HG03439 (cell line): ENCODE results near the gene ZCWPW1.

Experiments
- ATAC-seq: cut with Tn5 transposase; IDR thresholded peaks from one replicate; pipeline ENCODE4 v1.9.1; 2021; ENCODE audit warnings: mild to moderate bottlenecking, moderate library complexity; ENCODE audit not compliant: unreplicated experiment

The ZCWPW1 gene

GRCh38 chr7:100433592-100434296 is 5.2 kb upstream of the ZCWPW1 start:
- no peak for ATAC-seq

DNA sequence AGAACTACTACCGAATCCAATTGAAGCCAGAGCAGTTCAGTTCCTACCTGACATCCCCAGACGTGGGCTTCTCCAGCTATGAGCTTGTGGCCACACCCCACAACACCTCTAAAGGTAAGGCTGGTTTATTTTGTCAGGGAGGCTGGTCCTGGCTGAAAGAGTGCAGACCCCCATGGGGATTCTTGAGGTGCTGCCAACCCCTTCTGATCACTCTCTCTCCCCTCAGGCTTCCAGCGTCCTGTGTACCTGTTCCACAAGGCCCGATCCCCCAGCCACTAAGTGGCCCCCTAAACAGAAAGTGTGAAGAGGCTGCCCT is 4.7 kb upstream of the ZCWPW1 start:
- ATAC-seq: no peak

GRCh38 chr7:100432621-100433275 is 4.2 kb upstream of the ZCWPW1 start:
- ATAC-seq: no peak

DNA sequence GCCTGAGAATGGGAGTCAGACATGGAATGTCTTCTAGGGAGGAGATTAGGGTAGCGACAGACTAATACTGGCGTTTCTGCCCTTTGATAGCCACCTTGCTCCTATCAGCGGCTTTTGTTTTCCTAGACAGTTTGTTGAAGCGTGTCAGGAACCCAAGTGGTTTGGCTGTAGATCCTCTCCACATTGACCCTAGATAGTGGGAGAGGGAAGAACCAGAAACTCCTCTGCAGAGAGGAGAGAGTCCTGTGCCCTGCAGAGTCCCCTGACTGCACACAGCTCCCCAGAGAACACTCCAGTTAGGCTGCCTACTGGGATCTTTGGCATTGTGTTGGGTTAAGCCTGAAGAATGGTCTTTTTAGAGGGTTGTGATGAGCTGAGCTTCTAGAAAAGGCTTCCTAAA is 3.5 kb upstream of the ZCWPW1 start:
- ATAC-seq: no peak

DNA sequence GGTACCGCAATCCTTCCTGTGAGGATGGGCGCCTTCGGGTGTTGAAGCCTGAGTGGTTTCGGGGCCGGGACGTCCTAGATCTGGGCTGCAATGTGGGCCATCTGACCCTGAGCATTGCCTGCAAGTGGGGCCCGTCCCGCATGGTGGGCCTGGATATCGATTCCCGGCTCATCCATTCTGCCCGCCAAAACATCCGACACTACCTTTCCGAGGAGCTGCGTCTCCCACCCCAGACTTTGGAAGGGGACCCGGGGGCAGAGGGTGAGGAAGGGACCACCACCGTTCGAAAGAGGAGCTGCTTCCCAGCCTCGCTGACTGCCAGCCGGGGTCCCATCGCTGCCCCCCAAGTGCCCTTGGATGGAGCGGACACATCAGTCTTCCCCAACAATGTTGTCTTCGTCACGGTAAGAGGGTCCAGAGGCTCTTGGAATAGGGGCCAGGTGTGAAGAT is 2.8 kb upstream of the ZCWPW1 start:
- no peak for ATAC-seq

DNA sequence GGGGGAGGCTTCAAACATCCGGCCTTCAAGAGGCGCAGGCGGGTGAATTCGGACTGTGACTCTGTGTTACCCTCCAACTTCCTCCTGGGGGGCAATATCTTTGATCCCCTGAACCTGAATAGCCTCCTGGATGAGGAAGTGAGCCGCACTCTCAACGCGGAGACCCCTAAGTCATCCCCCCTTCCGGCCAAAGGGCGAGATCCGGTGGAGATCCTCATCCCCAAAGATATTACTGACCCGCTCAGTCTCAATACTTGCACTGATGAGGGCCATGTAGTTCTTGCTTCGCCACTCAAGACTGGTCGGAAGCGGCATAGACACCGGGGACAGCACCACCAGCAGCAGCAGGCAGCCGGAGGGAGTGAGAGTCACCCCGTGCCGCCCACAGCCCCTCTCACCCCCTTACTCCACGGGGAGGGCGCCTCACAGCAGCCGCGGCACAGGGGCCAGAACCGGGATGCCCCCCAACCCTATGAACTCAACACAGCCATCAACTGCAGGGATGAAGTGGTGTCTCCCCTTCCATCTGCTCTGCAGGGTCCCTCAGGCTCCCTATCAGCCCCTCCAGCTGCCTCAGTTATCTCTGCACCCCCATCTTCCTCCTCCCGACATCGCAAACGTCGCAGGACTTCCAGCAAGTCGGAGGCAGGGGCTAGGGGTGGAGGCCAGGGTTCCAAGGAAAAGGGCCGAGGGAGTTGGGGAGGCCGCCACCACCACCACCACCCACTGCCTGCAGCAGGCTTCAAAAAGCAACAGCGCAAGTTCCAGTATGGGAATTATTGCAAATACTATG is 2.2 kb upstream of the ZCWPW1 start:
- ATAC-seq: no peak

DNA sequence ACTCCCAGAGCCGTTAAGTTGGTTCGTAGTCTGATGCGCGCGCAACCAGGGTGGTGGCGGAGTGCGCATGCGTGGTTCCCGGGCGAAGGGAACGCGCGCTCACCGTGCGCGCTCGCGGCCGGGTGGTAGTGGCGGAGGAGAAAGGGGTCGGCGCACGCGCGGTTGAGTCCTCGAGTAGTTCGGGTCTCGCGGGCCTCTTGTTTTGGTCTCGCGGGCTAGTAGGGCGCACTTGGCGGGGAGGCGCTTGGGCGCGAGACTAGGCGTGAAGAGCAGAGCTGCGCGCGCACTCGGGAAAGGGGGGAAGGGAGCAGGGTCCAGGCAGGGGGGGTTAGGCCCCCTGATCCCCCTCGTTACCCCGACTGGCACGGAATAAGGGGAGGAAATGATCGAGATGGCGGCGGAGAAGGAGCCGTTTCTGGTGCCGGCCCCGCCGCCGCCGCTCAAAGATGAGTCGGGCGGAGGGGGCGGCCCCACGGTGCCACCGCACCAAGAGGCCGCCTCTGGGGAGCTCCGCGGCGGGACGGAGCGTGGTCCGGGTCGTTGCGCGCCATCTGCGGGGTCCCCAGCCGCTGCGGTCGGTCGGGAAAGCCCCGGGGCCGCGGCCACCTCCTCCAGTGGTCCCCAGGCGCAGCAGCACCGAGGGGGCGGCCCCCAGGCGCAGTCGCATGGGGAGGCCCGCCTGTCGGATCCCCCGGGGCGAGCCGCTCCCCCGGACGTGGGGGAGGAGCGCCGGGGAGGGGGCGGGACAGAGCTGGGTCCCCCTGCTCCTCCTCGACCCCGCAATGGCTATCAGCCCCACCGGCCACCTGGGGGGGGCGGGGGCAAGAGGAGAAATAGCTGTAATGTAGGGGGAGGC is 1.4 kb upstream of the ZCWPW1 start, which contains the start of gene MEPCE:
Gene MEPCE, plus strand, starts transcription at position 195 of the 856 bp plus-strand sequence. Its CDS starts 188 bp downstream, at position 383.
- peak; percentile 36 for ATAC-seq

DNA sequence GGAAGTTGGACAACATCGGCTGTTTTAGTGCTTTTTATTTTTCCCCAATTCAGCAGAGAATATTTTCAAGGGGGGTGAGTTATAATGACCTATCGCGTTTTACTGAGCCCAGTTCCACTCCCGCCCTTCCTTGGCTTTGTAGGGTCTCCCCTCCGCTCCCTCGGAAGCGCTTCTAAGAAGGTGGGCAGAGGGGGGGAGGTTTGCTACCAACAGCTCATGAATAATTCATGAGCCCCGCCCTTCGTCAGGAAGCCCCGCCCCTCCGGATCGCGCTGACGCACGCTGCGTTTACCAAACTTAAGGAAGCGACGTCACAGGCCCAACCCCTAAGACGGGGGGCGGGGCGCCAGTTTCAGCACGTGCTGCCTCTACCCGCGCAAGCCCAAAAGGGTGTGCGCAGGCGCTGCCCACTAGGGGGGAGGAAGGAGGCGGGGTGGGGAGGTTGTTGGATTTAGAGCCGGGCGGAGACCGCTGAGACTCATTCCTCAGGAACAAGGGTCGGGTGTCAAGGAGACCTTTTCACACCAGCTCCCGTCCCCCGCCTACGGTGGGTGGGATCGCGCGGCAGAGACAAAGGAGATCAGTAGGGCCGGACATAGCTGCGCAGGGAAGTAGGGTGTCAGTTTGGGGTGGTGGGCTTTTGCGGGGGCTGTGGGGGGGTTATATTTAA is 599 bp upstream of the ZCWPW1 start:
- peak; percentile 47 for ATAC-seq

DNA sequence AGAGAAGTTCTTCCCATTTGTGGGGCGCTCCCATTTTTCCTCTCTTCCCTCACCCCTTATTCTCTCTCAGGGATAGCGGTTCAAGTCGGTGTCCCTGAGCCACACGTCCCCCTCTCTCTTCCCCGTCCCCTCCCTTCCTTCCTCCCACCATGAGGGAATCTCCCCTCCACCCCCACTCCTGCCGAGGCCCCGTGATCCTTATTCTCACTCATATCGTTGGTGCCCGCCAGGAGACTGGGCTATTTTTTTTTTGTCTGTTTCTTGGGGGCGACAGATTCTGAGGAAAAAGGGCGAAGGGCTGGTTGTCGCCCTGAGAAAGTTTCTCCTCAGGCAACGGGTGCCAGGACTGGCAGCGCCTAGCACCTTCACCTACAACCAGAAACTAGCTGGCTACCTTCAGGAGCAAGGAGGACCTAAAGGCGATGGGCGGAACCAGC is 723 bp downstream of the ZCWPW1 start:
- no peak for ATAC-seq

- no peak for ATAC-seq
Observed at GRCh38 chr7:100426516-100426915, 2.0 kb downstream of the ZCWPW1 start.

DNA sequence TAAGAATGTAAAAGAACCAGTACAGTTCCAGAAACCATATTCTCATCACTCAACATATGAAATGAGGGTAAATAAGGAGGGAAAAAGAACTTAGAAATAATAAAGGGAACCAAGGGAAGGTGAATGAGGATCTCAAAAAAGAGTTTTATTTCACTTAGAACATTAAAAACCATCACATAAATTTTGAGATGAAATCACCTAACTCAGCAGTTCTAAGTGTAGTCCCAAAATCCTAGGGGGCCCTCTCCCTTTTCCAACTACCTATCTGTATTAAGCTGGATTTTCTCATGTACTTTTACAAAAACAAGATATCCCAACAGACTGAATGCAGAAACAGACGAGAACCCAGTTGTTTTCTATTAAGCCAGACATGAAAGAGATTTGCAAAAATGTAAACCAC is 3.2 kb downstream of the ZCWPW1 start:
- ATAC-seq: no peak

GRCh38 chr7:100423315-100423714 is 5.2 kb downstream of the ZCWPW1 start:
- no peak for ATAC-seq

GRCh38 chr7:100419660-100420226 is 8.8 kb downstream of the ZCWPW1 start:
- ATAC-seq: no peak

GRCh38 chr7:100418930-100419659 is 9.4 kb downstream of the ZCWPW1 start:
- ATAC-seq: no peak

DNA sequence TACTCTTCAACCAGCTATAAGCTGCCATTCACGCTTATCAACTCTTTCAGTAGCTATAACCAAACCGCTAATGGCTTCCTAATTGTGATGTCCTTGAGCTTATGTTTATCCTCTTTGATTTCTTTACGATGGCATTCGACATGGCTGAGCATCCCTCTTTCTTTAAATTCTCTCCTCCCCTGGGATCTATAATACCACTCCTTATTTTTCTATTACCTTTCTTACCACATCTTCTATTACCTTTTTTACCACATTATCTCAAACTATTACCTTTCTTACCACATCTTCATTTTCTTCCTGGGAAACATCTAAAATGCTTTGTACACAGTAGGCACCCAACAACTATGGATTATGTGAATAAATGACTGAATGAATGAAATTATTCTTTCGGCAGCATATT is 13.1 kb downstream of the ZCWPW1 start:
- ATAC-seq: no peak

- ATAC-seq: no peak
Observed at GRCh38 chr7:100413889-100414288, 14.6 kb downstream of the ZCWPW1 start.

DNA sequence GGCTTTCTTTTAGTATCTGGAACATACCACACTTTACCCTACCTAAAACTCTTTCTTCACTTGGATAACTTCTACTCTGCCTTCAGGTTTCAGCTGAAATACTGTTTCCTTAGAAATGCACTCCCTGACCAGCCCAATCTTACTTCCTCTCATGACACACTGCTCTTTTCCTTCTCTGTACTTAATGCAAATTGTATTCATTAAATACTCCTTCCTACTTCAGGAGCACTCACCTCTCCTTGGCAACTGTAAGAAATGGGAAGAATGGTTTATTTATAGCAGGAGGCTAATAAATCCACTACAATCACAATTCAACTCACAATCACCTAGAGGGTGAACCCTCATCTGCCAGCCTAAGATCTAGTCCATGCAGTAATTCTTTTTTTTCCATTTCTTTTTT is 15.2 kb downstream of the ZCWPW1 start:
- ATAC-seq: no peak

DNA sequence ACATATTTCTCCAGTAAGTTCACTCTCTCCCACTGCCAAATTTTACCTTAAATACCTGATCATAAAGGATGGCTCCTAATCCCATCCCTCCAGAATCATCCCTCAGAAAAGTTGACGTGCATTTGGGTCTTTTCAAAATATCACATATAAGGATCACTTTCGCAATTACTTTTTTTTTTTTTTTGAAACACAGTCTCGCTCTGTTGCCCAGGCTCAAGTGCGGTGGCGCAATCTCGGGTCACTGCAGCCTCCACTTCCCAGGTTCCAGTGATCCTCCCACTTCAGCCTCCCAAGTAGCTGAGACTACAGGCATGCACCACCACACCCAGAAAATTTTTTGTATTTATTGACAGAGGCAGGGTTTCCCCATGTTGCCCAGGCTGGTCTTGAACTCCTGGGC is 17.4 kb downstream of the ZCWPW1 start:
- no peak for ATAC-seq
